GM18951 (cell line): ENCODE results near the gene DPPA2.

ENCODE experiments used
- POLR2A ChIP-seq: IDR thresholded peaks from 4 replicates; pipeline ENCODE4 v1.6.1; 2011; ENCODE audit warnings: mild to moderate bottlenecking; ENCODE audit not compliant: insufficient read length, insufficient read depth; ENCODE audit errors: extremely low read depth
- in situ Hi-C: fragments of 300-500 bp; cut with MboI; formaldehyde crosslinking; loops from one replicate; pipeline ENCODE4 v1.12.0; 2022; ENCODE audit warnings: low sequenced_read_pairs, mixed read lengths, inconsistent platforms; ENCODE audit not compliant: unreplicated experiment

DPPA2 gene

GRCh38 chr3:109339197-109339596 is 22.9 kb upstream of the DPPA2 start:
- TF ChIP-seq POLR2A = no peak
- in situ Hi-C loops = no loop called here

- no peak for TF ChIP-seq POLR2A
- in situ Hi-C loops = no loop called here
Observed at GRCh38 chr3:109338322-109338721, 22.0 kb upstream of the DPPA2 start.

GRCh38 chr3:109337393-109337792 is 21.1 kb upstream of the DPPA2 start, which contains the start of gene DPPA4:
TSS of gene DPPA4 (minus strand) at chr3:109337546. CDS start at chr3:109337517, 29 bp downstream.
- no peak for TF ChIP-seq POLR2A
- in situ Hi-C loops = no loop called here

- no peak for TF ChIP-seq POLR2A
- in situ Hi-C loops = no loop called here
Observed at GRCh38 chr3:109336291-109336861, 20.1 kb upstream of the DPPA2 start.

- TF ChIP-seq POLR2A = no peak
- in situ Hi-C loops = no loop called here
Observed at GRCh38 chr3:109334572-109334971, 18.3 kb upstream of the DPPA2 start.

GRCh38 chr3:109331692-109332091 is 15.4 kb upstream of the DPPA2 start:
- no peak for TF ChIP-seq POLR2A
- in situ Hi-C loops = no loop called here

GRCh38 chr3:109330405-109330804 is 14.1 kb upstream of the DPPA2 start:
- in situ Hi-C loops = no loop called here
- TF ChIP-seq POLR2A = no peak

GRCh38 chr3:109328202-109328601 is 11.9 kb upstream of the DPPA2 start:
- TF ChIP-seq POLR2A = no peak
- in situ Hi-C loops = no loop called here

GRCh38 chr3:109325657-109326056 is 9.3 kb upstream of the DPPA2 start:
- in situ Hi-C loops = no loop called here
- TF ChIP-seq POLR2A = no peak

- in situ Hi-C loops = no loop called here
- no peak for TF ChIP-seq POLR2A
Observed at GRCh38 chr3:109325109-109325508, 8.8 kb upstream of the DPPA2 start.

GRCh38 chr3:109313061-109313460 is 3.3 kb downstream of the DPPA2 start:
- no peak for TF ChIP-seq POLR2A
- in situ Hi-C loops = no loop called here

GRCh38 chr3:109297496-109297895 is 18.8 kb downstream of the DPPA2 start:
- no peak for TF ChIP-seq POLR2A
- in situ Hi-C loops = no loop called here

- in situ Hi-C loops = no loop called here
- TF ChIP-seq POLR2A = no peak
Observed at GRCh38 chr3:109284071-109284470, 32.2 kb downstream of the DPPA2 start.

- in situ Hi-C loops = no loop called here
Observed at GRCh38 chr3:109278546-109278945, 37.8 kb downstream of the DPPA2 start.

GRCh38 chr3:109278141-109278540 is 38.2 kb downstream of the DPPA2 start:
- in situ Hi-C loops = no loop called here
- no peak for TF ChIP-seq POLR2A

More at GRCh38 chr3:109278546-109278945, 37.8 kb downstream of the DPPA2 start:
- TF ChIP-seq POLR2A = no peak
